ENCODE measurements around the gene SRP72. TPM values are rescaled to one million over a fixed set of nuclear protein-coding genes. Genes with fewer than 3 reads are reported as not detected.

Gene SRP72
- total and polyA plus RNA-seq, 2 donors (not counting 3 experiments of a cell fraction or from before 2014, with no cell fraction given) = 65.7 to 132 TPM

GRCh38 chr4:56550642-56551041 lies 83.2 kb downstream of the SRP72 start:
- Histone ChIP-seq H2AFZ (ENCODE audit: low read depth, low read length) (no peak overlapping the region), H3K9me3 (replicated peaks; ENCODE audit: control insufficient read depth, insufficient read depth, low read length) (no peaks in the 10 kb centered on the region), H3K4me1 (ENCODE audit: control insufficient read depth, extremely low read depth, insufficient read depth, low read length) (no peaks in the 10 kb centered on the region), H4K20me1 (replicated peaks; ENCODE audit: control insufficient read depth, extremely low read depth, insufficient read depth, low read length) (no peaks in the 10 kb centered on the region), H3K9ac (replicated peaks; ENCODE audit: extremely low read depth, insufficient read depth, low read length) (no peak overlapping the region), H3K4me3 (replicated peaks in 1 of 3; ENCODE audit: insufficient read depth in 1 of 3, low read depth in 1 of 3, low read length in 3 of 3) (no peak overlapping the region), H3K79me2 (ENCODE audit: control insufficient read depth, insufficient read depth, low read length) (no peaks in the 10 kb centered on the region), H3K36me3 (ENCODE audit: control insufficient read depth in 2 of 2, extremely low read depth in 1 of 2, insufficient read depth in 2 of 2, low read length in 2 of 2) (no peaks in the 10 kb centered on the region), H3K4me2 (ENCODE audit: insufficient read depth, low read length) (no peak overlapping the region), H3K27ac (ENCODE audit: insufficient read depth, low read depth, low read length) (no peak overlapping the region), H3K27me3 (ENCODE audit: control insufficient read depth in 2 of 2, insufficient read depth in 2 of 2, low read length in 2 of 2) (peaks cover 4 to 12% of the 10 kb centered on the region in 2 experiments), H3K9me1 (replicated peaks; ENCODE audit: control insufficient read depth, extremely low read depth, insufficient read depth, low read length) (no peaks in the 10 kb centered on the region)
- DNase-seq (ENCODE audit: low read depth, low spot score) (no peak), FAIRE-seq (no peak)
- TF ChIP-seq MAX (IDR thresholded peaks at IDR 0.05; ENCODE audit: insufficient read depth, insufficient read length) (no peak), CTCF (IDR thresholded peaks at IDR 0.05; ENCODE audit: extremely low read depth in 1 of 2, insufficient read depth in 1 of 2, low read depth in 1 of 2, low read length in 2 of 2) (no peak), POLR2A (IDR thresholded peaks at IDR 0.05; ENCODE audit: low read depth, low read length) (no peak), EZH2 (IDR thresholded peaks at IDR 0.05; ENCODE audit: borderline replicate concordance, low read depth, low read length, severe bottlenecking) (no peak), GATA2 (IDR thresholded peaks at IDR 0.05; ENCODE audit: insufficient read depth, insufficient read length, low read depth, low read length) (no peak), POLR2AphosphoS5 (IDR thresholded peaks at IDR 0.05; ENCODE audit: insufficient read depth, low read depth, low read length) (no peak), MYC (IDR thresholded peaks at IDR 0.05; ENCODE audit: low read depth, low read length) (no peak), JUN (IDR thresholded peaks at IDR 0.05; ENCODE audit: borderline replicate concordance, insufficient read depth, insufficient read length, low read depth) (no peak), FOS (IDR thresholded peaks at IDR 0.05; ENCODE audit: borderline replicate concordance, insufficient read depth, low read length) (no peak)
- no TSS peak for BruUV-seq (replicated peaks)
- dilution Hi-C loops (cut with MboI; ENCODE audit: extremely low pct_ligation_motif_present, low sequenced_read_pairs) = no loop called here
- CTCF ChIA-PET = no interaction called here
- POLR2A ChIA-PET = no interaction called here
- intact Hi-C loops (cut with micrococcal nuclease) = no loop called here

Measured in endothelial cell of umbilical vein (primary cell).